Ramos (cell line): ENCODE measurements around the gene HNRNPA0.
"Not testable (repeated sequence)": the region's sequence is repeated elsewhere in the genome, so short reads cannot be mapped to it uniquely, and the experiment has no call there.

ENCODE experiments used
- in situ Hi-C: fragments of 300-500 bp; cut with MboI; formaldehyde crosslinking; loops from one replicate; pipeline ENCODE4 v1.14.3; 2022; ENCODE audit warnings: low sequenced_read_pairs; ENCODE audit not compliant: unreplicated experiment

HNRNPA0 gene

DNA sequence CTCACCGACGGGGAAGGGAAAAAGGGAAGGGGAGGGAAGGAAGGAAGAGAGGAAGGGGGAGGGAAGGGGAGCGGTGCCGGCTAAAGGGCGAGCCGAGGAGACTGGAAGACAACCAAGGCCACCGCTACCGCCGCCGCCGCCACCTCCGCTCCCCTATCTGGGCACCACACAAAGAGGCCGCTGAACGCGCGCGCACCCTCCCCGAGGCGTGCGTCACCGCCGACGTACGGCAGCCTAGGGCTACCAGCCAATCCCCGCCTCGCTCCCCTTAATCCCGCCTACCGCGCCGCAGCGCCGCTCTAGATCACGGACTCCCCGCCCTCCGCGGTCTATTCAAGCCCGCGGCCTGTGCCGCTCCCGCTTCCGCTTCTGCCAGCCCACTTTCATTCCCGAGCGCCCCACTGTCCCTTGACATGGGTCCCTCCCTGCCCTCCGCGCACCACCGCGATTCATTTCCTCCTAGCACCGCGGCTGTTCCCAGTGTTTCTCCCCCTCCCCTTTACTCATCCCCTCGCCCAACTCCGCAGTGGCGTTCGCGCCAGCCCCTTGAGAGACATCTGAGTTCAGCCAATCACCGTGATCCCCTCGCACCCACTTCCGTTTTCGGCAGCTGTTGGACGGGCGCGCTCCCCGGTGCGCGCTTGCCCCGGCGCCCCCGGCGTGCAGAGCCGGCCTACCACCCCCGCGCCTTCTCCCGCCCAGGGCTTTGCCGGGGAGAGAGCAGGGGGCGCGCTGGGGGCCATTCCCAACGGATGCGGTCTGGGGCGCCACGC lies at the start of gene HNRNPA0:
Gene HNRNPA0, minus strand, starts transcription at position 176 of the 773 bp plus-strand sequence. CDS start 297 bp downstream, outside the sequence.
- in situ Hi-C loops, result no loop called here

DNA sequence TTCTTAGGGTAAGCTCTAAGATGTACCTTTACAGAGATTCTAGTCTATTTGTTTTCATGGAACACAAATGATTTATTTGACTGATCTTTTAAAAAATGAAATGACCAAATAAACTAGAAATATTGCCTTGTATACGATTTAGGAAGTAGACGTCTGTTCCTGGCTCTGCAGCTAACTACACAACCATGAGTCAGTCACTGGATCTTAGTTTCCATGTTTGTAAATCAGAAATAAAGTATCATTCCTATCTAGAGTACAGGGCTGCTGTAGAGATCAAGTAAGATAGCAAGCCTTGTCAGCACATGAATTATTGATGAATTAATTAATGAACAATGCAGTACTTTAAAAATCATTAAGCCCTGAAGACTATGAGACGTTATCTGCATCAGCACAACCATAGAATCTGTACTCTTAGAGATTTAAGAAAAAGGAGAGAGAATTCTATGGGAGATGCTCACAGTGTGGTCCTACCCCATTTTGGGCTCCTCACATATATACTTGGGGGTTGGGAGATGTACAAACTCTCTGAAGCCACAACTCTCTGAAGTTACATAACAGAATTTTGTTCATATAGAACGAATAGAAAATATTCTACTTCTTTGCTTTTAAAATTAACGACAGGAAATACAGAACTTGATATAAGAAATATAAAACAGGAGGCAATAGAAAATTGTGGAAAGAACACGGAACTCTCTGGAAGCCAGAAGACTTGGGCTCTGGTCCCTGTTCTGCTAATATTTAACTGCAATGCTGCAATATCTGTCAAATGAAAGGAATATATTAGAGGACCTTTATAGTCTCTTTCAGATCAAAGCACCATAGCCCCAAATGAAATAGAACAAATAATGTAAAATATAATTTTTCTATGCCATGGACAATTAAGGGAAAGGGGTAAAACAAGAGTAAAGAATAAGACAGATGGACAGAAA lies 48.4 kb upstream of the HNRNPA0 start:
- in situ Hi-C loops, result no loop called here

- in situ Hi-C loops, result no loop called here
Measured at GRCh38 chr5:137800700-137801411, 46.7 kb upstream of the HNRNPA0 start.

DNA sequence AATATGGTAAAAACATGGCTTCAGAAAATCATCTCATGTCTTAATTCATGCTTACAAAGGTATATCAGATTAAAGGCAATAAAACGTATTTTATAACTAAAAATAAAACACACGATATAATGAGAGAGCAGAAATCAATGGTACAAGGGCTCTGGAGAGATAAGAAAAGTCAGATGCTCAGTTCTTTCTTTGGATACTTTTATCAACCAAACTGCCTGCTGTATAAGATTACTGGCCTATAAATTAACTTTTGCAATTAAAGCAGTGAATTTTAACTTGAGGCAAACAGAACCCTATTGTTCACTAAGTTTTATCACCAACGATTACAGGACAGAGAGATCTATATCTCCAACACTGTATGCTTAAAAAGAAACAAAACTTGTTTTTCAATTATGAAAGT lies 42.1 kb upstream of the HNRNPA0 start:
- in situ Hi-C loops, result no loop called here

DNA sequence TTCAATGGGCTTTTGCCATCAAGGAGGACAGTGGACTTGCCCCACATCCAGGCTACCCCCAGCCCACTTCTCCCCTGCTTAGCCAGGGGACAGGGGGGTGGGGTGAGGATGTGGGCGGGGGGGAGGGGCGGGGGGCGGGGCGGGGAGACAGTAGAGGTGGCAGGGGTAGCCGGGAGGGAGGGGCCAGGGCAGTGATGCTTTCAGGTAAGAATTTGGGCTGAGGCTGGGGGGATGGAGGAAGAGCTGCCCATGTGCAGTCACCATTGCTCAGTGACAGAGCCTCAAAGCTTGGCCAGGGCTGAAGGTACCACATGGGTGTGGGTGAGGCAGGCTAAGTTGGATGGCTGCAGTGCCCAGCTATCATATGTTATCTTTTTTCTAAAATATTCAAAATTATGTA lies 40.7 kb upstream of the HNRNPA0 start:
- in situ Hi-C loops, result no loop called here

- in situ Hi-C loops, result no loop called here
Measured at GRCh38 chr5:137792303-137792702, 38.1 kb upstream of the HNRNPA0 start.

- in situ Hi-C loops, result no loop called here
Measured at GRCh38 chr5:137791799-137792198, 37.6 kb upstream of the HNRNPA0 start.

GRCh38 chr5:137791387-137791786 lies 37.2 kb upstream of the HNRNPA0 start:
- in situ Hi-C loops, result no loop called here

DNA sequence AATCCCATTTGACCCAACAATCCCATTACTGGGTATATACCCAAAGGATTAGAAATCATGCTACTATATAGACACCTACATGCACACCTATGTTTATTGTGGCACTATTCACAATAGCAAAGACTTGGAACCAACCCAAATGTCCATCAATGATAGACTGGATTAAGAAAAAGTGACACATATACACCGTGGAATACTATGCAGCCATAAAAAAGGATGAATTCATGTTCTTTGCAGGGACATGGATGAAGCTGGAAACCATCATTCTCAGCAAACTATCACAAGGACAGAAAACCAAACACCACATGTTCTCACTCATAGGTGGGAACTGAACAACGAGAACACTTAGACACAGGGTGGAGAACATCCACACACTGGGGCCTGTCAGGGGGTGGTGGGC lies 34.4 kb upstream of the HNRNPA0 start:
- in situ Hi-C loops, result not testable (repeated sequence)

DNA sequence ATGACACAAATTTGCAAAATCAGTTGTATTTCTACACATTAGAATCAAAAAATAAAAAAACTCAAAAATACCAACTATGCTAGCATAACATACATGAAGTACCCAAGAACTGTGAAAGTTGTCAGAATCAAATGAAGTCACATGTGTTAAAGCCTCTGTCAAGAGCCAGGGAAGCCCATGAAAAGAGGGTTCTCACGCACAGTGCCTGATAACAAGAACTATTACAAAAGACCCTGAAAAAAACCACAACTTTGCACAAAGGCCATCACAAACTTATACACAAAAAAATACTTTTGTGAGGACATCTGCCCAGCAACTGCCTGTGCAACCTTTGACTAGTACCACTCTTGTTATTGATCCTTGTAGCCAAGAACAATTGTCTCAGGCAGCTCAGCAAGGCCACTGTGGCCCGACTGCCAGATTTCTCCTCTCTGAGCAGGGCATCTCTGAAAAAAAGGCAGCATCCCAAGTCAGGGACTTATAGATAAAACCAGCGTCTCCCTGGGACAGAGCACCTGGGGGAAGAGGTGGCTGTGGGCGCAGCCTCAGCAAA lies 28.9 kb upstream of the HNRNPA0 start:
- in situ Hi-C loops, result no loop called here

DNA sequence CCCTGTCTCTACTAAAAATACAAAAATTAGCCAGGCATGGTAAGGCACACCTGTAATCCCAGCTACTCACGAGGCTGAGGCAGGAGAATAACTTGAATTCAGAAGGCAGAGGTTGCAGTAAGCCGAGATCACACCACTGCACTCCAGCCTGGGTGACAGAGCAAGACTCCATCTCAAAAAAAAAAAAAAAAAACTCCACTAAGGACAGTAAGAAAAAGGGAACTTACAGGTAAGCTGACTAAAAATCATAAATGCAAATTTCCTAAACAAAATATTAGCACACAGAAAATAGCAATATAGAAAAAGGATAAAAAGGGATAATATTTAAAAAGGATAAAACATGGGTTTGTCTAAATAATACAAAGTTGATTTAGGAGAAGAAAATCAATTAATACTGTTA lies 27.9 kb upstream of the HNRNPA0 start:
- in situ Hi-C loops, result no loop called here

DNA sequence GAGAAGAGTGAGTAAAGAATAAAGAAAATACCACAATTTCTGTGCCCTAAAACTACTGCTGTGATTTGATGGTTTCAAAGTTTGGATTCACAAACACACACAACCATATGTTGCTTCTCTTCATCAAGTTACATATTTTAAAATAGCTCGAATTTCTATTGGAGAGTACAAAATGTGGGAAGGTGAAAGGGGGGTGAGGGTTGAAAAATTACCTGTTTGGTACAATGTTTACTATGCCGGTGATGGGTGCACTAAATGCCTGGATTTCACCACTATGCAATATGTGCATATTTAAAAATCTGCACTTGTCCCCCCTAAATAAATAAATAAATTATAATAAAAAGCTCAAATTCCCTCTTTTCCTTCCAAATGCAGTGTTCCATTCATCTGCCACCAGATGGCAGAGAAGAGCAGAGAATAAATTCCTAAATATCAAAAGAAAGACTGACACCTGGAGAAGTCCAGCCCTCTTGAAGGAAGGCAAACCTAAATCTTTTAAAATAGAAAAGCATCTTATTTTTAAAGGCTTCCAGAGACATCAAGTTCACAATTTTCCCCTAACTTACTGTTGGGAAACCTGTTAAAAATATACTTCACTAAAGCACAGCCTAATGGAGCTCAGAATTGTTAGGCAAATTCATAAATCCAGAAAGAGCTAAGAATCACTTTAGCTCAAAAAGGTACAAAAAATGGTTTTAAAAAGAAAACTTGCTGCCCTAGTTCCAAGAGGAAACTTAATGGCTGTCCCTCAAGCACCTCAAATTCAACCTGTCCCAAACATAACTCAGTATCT lies 24.8 kb upstream of the HNRNPA0 start:
- in situ Hi-C loops, result no loop called here

- in situ Hi-C loops, result not testable (repeated sequence)
Measured at GRCh38 chr5:137767937-137768336, 13.8 kb upstream of the HNRNPA0 start.

GRCh38 chr5:137761566-137761965 lies 7.4 kb upstream of the HNRNPA0 start:
- in situ Hi-C loops, result no loop called here

DNA sequence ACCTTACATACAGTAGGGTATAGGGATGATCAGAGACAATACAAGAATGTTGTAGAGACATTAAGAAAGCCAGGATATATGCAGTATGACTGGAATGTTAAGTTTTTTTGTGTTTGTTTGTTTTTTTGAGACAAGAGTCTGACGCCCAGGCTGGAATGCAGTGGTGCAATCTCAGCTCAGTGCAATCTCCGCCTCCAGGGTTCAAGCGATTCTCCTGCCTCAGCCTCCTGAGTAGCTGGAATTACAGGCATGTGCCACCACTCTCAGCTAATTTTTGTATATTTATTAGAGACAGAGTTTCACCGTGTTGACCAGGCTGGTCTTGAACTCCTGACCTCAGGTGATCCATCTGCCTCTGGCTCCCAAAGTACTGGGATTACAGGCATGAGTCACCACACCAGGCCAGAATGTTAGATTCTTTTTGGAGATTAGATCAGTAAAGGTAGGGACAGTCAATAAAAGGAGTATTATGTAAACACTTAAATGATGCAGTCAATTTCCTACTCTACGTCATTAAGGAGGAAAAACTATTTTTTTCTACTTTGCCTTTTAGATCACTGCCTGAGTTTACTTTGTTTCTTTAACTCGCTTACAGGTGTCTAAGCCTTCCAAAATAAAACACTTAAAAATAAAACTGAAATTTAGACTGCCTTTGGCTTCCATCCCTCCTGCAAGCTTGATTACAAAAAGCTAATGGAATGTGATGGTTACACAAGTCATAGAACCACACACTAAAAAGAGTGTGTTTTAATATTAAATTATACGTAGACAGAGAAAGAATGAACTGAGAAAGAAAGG lies 6.8 kb upstream of the HNRNPA0 start:
- in situ Hi-C loops, result no loop called here

DNA sequence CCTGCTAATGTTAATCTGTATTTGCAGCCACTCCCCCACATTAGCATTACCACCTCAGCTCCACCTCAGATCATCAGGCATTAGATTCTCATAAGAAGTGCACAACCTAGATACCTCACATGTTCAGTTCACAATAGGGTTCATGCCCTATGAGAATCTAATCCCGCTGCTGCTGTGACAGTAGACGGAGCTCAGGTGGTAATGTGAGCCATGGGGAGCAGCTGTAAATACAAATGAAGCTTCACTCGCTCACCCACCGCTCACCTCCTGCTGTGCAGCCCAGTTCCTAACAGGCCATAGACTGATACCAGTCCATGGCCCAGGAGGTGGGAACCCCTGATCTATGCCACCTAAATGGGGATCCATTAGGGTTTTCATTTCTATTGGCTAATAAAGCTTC lies 6.1 kb upstream of the HNRNPA0 start:
- in situ Hi-C loops, result no loop called here

DNA sequence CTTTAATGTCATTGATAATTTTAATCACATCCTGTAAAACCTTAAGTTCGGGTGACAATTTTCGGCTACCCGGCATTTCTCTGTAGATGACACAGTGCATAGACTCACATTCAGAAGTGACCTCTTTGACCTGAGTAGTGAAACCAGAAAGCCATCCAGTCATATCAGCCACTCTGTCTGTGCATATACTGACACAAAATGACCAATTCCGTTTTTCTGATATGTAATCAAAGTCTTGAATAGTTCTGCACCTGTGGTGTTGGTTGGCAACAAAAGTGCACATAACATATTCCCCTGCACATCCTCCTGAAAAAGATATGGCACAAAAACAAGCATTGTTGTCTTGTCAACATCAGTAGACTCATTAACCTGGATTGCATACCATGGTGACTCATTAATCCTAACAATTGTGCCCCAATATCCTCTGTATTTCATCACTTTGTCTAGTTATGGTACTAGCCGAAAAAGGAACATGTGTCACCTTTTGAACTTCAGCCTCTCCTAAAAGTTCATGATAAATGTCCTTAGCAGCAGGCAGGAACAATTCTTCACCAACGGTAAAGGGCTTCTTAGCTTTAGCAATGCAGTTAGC lies 4.6 kb upstream of the HNRNPA0 start:
- in situ Hi-C loops, result no loop called here

DNA sequence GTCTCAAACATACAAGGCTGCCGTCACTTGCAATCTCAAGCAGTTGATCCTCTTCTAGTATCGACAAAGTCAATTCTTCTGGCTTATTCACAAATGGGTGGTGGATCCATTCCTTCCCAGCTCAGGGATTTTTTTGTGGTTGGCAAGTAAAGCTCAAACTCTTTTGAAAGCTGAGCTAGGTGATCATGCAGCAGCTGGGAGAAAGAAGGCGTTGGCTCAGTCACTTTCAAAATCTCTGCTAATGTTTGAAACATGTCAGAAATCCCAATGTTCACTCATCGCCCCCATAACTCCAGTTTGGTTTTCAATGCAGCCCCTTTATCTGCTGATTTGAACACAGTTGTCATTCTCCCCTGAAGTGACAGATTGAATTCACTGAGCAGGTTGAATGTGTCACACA lies 4.0 kb upstream of the HNRNPA0 start:
- in situ Hi-C loops, result no loop called here
